ENCODE data around the gene PARD6A.
"Not testable (repeated sequence)": the region's sequence is repeated elsewhere in the genome, so short reads cannot be mapped to it uniquely, and the experiment has no call there.

GRCh38 chr16:67693517-67694285 lies 32.9 kb downstream of the PARD6A start:
- not testable (repeated sequence) for TF ChIP-seq CTCF, POLR2A (IDR thresholded peaks at IDR 0.05)

Data from body of pancreas (tissue), 4 donors.